Esophagus squamous epithelium (tissue), 4 donors: ENCODE data around the gene NAA11.

Experiments
- CTCF ChIP-seq, 6 experiments: fragments of 450-650 bp in 4 of 6; fragments of 200-600 bp in 2 of 6; sonication (generic) in 2 of 6; IDR thresholded peaks; one replicate each; pipeline ENCODE4 v1.5.1; 2016 to 2019; ENCODE audit warnings: antibody characterized with exemption in 6 of 6, mild to moderate bottlenecking in 4 of 6, moderate library complexity in 4 of 6
- POLR2A ChIP-seq, 4 donors: fragments of 450-650 bp; IDR thresholded peaks; one replicate each; pipeline ENCODE4 v1.6.1; 2017; ENCODE audit warnings: antibody characterized with exemption in 4 of 4, mild to moderate bottlenecking in 4 of 4, moderate library complexity in 3 of 4

GRCh38 chr4:79330720-79331119 is 4.9 kb upstream of the NAA11 start:
- TF ChIP-seq POLR2A (IDR thresholded peaks at IDR 0.05) (no peak), CTCF (IDR thresholded peaks at IDR 0.05) (no peak)
